Activated naive CD4-positive, alpha-beta T cell treated with anti-CD3 and anti-CD28 coated beads for 36 hours (primary cell): Measurements from ENCODE around the gene CNTN5. TPM values are rescaled to one million over a fixed set of nuclear protein-coding genes. Genes with fewer than 3 reads are reported as not detected.

Experiments
- CTCF ChIA-PET: fragments of 350-600 bp; sonication (Branson Sonifier 250); formaldehyde crosslinking; loops from one replicate; lab custom pipeline; 2021; ENCODE audit warnings: antibody characterized with exemption; lab: Charles Lee
- DNase-seq: peaks from one replicate; pipeline ENCODE4 v3.0.0-alpha.2; 2020
- H3K27ac Mint-ChIP-seq: one replicate; pipeline ENCODE4 v1.8.0; 2021; ENCODE audit warnings: mild to moderate bottlenecking, mixed read lengths
- H3K27me3 Mint-ChIP-seq: one replicate; pipeline ENCODE4 v1.8.0; 2021; ENCODE audit warnings: low read depth, mixed read lengths
- H3K36me3 Mint-ChIP-seq: one replicate; pipeline ENCODE4 v1.8.0; 2021; ENCODE audit warnings: low read depth, mixed read lengths
- H3K4me1 Mint-ChIP-seq: one replicate; pipeline ENCODE4 v1.8.0; 2021; ENCODE audit warnings: low read depth, mixed read lengths
- H3K4me3 Mint-ChIP-seq: one replicate; pipeline ENCODE4 v1.8.0; 2021; ENCODE audit warnings: mild to moderate bottlenecking, moderate library complexity, mixed read lengths
- H3K9me3 Mint-ChIP-seq: one replicate; pipeline ENCODE4 v1.8.0; 2021; ENCODE audit warnings: mixed read lengths
- intact Hi-C: fragments of 100-400 bp; cut with micrococcal nuclease; formaldehyde crosslinking; loops from one replicate; pipeline ENCODE4 v1.15.1; 2023
- total RNA-seq, 2 experiments: library from RNA; stranded (reverse); gene quantifications; one replicate each; pipeline ENCODE4 v1.2.3, GENCODE V29; 2021

Gene CNTN5
- total RNA-seq, 2 experiments from 2014 or later: not detected

DNA sequence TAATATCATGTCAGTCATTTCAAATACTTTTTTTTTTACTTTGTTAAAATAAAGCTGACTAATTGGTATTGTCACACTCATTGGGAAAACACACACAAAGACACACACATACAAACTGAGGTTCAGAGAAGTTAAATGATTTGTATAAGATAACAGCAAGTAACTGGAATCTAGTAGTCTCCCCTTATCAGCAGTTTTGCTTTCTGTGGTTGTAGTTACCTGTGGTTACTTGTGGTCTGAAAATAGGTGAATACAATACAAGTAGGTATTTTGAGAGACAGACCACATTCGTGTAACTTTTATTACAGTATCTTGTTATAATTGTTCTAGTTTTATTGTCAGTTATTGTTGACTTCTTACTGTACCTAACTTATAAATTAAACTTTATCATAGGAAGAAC is 610.9 kb downstream of the CNTN5 start:
- Mint-ChIP-seq H3K4me1 (no peaks in the 10 kb centered on the region), H3K27ac (no peak overlapping the region), H3K36me3 (no peaks in the 10 kb centered on the region), H3K9me3 (no peaks in the 10 kb centered on the region), H3K27me3 (no peaks in the 10 kb centered on the region), H3K4me3 (no peak overlapping the region)
- CTCF ChIA-PET: no interaction called here
- intact Hi-C loops: no loop called here
- DNase-seq: no peak

DNA sequence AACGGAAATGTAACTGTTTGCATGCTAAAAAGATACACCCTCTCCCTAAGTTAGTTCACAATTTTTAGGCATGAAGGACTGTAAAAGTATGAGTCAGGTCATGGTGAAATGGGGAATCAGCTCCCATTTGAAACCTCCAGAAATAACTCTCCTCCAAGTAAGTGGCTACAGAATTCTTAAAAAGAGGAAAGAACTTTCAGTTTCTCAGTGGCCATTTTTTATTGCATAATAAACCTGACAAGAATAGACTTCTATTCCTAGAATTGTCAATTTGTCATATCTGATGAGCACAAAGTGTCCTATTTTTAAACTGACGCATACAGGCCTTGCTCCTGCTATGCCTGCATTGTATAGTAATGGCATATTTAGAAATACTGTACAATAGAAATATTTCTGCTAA is 612.2 kb downstream of the CNTN5 start:
- DNase-seq: no peak
- Mint-ChIP-seq H3K36me3 (no peaks in the 10 kb centered on the region), H3K4me1 (no peaks in the 10 kb centered on the region), H3K9me3 (peaks cover 3% of the 10 kb centered on the region), H3K27ac (no peak overlapping the region), H3K27me3 (no peaks in the 10 kb centered on the region), H3K4me3 (no peak overlapping the region)
- intact Hi-C loops: no loop called here
- CTCF ChIA-PET: no interaction called here

DNA sequence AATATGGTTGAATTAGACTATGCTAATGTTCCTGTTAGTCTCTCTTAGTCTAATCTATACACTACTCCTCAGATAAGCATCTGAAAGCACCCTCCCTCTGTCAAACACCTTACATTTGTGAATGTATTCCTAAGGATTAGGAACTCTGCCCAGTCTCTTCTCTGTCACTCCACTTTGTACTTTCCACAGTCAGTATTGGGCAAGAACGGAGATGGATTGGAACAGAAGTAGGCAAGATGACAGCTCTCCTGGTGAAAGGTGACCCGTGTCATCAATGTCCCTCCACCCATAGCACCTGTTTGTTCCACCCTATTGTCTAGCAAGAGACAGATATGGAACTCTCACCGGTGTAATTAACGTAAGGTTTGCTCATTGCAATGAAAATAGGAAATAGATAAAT is 613.8 kb downstream of the CNTN5 start:
- H3K36me3 Mint-ChIP-seq: no peaks in the 10 kb centered on the region
- peaks cover 3% of the 10 kb centered on the region for H3K9me3 Mint-ChIP-seq
- CTCF ChIA-PET: no interaction called here
- DNase-seq: no peak
- H3K4me1 Mint-ChIP-seq: no peaks in the 10 kb centered on the region
- H3K27me3 Mint-ChIP-seq: no peaks in the 10 kb centered on the region
- H3K27ac Mint-ChIP-seq: no peak overlapping the region
- H3K4me3 Mint-ChIP-seq: no peak overlapping the region
- intact Hi-C loops: no loop called here

GRCh38 chr11:99638073-99638553 is 617.4 kb downstream of the CNTN5 start:
- no peak overlapping the region for H3K4me3 Mint-ChIP-seq
- no peaks in the 10 kb centered on the region for H3K36me3 Mint-ChIP-seq
- no peaks in the 10 kb centered on the region for H3K4me1 Mint-ChIP-seq
- CTCF ChIA-PET: no interaction called here
- no peaks in the 10 kb centered on the region for H3K27me3 Mint-ChIP-seq
- intact Hi-C loops: no loop called here
- no peak overlapping the region for H3K27ac Mint-ChIP-seq
- H3K9me3 Mint-ChIP-seq: peaks cover 6% of the 10 kb centered on the region
- DNase-seq: no peak

DNA sequence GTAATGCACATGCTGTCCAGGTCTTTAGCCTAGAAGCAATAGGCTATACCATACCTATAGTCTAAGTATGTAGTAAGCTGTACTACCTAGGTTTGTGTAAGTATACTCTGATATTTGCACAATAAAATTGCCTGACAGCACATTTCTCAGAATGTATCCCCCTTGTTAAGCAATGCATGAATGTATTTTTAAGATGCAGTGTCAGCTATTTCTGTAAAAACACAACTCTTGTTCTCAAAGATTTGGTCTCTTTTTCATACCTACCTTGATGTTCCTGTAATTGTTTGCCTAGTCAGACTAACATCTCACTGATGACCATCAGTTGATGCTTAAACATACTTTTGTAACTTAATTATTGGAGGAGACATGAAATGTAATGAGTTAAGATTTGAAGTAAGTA is 619.9 kb downstream of the CNTN5 start:
- DNase-seq: no peak
- Mint-ChIP-seq H3K9me3 (peaks cover 7% of the 10 kb centered on the region), H3K27me3 (no peaks in the 10 kb centered on the region), H3K27ac (no peak overlapping the region), H3K4me1 (no peaks in the 10 kb centered on the region), H3K4me3 (no peak overlapping the region), H3K36me3 (no peaks in the 10 kb centered on the region)
- intact Hi-C loops: no loop called here
- CTCF ChIA-PET: no interaction called here

DNA sequence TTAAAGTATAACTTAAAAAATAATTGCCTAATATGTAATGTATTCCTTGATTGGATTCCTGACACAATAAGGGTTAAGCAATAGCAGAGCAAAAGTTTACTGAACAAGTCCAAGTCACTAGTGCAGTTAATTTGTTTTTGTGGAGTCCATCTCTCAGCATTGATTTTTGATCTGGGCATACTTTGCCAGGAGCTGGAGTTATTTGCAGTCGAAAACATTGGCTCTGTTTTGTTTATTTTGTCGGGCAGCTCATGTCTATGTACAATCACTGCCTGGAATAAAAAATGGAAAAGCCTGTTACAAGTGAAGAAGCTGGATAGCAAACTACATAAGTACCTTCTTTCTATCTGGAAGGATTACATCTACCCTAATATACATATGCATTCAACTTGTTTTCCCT is 625.2 kb downstream of the CNTN5 start:
- intact Hi-C loops: no loop called here
- H3K4me3 Mint-ChIP-seq: no peak overlapping the region
- no peaks in the 10 kb centered on the region for H3K4me1 Mint-ChIP-seq
- no peaks in the 10 kb centered on the region for H3K27me3 Mint-ChIP-seq
- DNase-seq: no peak
- no peaks in the 10 kb centered on the region for H3K36me3 Mint-ChIP-seq
- CTCF ChIA-PET: no interaction called here
- H3K9me3 Mint-ChIP-seq: peaks cover 9% of the 10 kb centered on the region
- H3K27ac Mint-ChIP-seq: no peak overlapping the region

DNA sequence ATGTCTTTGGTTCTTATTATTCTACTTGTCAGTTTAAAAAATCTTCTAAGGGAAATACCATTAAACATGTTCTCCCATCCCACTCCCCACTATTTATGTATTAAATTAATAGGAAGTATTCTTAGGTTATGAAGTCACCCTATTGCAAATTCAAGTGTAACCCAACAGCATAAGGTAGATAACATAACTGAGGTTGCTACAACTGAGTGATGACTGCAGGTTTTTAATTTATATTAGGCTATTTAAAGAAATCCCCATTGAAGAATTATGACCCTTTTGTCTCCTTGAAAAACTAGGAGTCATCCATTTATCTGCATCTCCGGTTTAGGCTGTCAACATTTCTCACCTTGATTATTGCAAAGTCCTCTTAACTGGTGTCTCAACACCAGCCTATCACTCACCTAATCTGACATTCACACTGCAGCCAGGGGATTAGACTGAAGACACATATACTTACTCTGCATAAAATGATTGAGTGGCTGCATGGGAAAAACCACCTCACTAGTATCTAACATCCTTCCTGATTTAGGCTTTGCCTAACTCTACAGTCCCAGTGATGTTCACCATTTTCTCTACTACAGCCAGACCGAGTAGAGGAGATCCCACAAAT is 649.4 kb downstream of the CNTN5 start:
- Mint-ChIP-seq H3K4me3 (no peak overlapping the region), H3K9me3 (peaks cover 17% of the 10 kb centered on the region), H3K27ac (no peak overlapping the region), H3K4me1 (no peaks in the 10 kb centered on the region), H3K27me3 (no peaks in the 10 kb centered on the region), H3K36me3 (no peaks in the 10 kb centered on the region)
- DNase-seq: no peak
- CTCF ChIA-PET: no interaction called here
- intact Hi-C loops: no loop called here

DNA sequence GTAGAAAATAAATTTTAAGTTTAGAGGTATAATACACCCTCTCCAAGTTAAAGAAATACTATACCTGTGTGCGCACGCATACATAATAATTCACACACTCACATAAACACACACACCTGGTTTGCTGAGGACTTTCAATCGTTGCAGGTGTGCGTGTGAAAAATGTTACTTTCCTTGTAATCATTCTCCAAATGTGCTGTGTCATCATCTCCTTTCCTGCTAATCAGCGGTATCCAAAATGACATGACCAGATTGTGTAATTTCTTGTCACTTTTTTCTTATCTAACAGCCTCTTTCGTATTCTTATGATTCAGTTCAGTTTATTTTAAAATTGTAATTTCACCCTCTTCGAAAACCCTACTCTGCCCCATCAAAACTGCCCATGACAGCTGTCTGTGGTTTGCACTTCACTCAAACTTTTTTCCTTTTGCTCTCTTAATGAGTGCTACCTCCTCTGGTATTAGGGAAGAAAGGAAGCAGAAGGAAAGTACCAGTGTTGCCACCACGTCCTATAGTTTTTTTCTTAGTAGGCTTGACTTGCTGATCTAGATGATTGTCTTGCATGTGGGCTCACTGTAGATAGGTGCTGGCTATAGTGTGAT is 651.2 kb downstream of the CNTN5 start:
- Mint-ChIP-seq H3K4me3 (no peak overlapping the region), H3K36me3 (no peaks in the 10 kb centered on the region), H3K4me1 (no peaks in the 10 kb centered on the region), H3K27me3 (no peaks in the 10 kb centered on the region), H3K27ac (no peak overlapping the region), H3K9me3 (peaks cover 14% of the 10 kb centered on the region)
- CTCF ChIA-PET: interaction anchor here (0.6 kb wide), 1 partner anchor 44 kb away, joined by 3 read pairs; no protein-coding TSS in a partner anchor
- no peak for DNase-seq
- intact Hi-C loops: no loop called here

- CTCF ChIA-PET: no interaction called here
- Mint-ChIP-seq H3K27ac (no peak overlapping the region), H3K36me3 (no peaks in the 10 kb centered on the region), H3K27me3 (no peaks in the 10 kb centered on the region), H3K9me3 (peaks cover 13% of the 10 kb centered on the region), H3K4me1 (no peaks in the 10 kb centered on the region), H3K4me3 (no peak overlapping the region)
- DNase-seq: no peak
- intact Hi-C loops: no loop called here
Measured at GRCh38 chr11:99676292-99676691, 655.5 kb downstream of the CNTN5 start.

GRCh38 chr11:99682171-99682570 is 661.4 kb downstream of the CNTN5 start:
- no peak overlapping the region for H3K27ac Mint-ChIP-seq
- H3K4me1 Mint-ChIP-seq: no peaks in the 10 kb centered on the region
- intact Hi-C loops: no loop called here
- CTCF ChIA-PET: no interaction called here
- DNase-seq: no peak
- peaks cover 7% of the 10 kb centered on the region for H3K9me3 Mint-ChIP-seq
- H3K36me3 Mint-ChIP-seq: no peaks in the 10 kb centered on the region
- no peaks in the 10 kb centered on the region for H3K27me3 Mint-ChIP-seq
- no peak overlapping the region for H3K4me3 Mint-ChIP-seq

GRCh38 chr11:99682646-99683045 is 661.9 kb downstream of the CNTN5 start:
- H3K4me1 Mint-ChIP-seq: no peaks in the 10 kb centered on the region
- CTCF ChIA-PET: no interaction called here
- no peak overlapping the region for H3K4me3 Mint-ChIP-seq
- H3K36me3 Mint-ChIP-seq: no peaks in the 10 kb centered on the region
- H3K27me3 Mint-ChIP-seq: no peaks in the 10 kb centered on the region
- H3K9me3 Mint-ChIP-seq: peaks cover 7% of the 10 kb centered on the region
- DNase-seq: no peak
- no peak overlapping the region for H3K27ac Mint-ChIP-seq
- intact Hi-C loops: no loop called here

DNA sequence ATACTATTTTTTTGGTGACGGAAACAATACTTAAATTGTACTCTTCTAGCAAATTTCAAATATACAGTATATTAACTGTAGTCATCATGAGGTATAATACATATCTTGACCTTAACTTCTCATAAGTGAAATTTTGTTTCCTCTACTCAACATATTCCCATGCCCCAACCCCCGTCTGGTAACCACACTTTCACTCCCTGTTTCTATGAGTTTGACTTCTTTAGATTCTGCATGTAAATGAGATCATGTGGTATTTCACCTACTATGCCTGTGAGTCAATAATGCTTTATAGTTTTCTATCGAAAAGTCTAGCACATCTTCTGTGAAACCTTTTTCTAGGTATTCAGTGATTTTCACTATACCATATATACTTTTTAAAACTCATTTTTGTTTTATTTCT is 663.2 kb downstream of the CNTN5 start:
- Mint-ChIP-seq H3K4me3 (no peak overlapping the region), H3K9me3 (peaks cover 8% of the 10 kb centered on the region), H3K27me3 (no peaks in the 10 kb centered on the region), H3K27ac (no peak overlapping the region), H3K36me3 (no peaks in the 10 kb centered on the region), H3K4me1 (no peaks in the 10 kb centered on the region)
- DNase-seq: no peak
- intact Hi-C loops: no loop called here
- CTCF ChIA-PET: no interaction called here

- H3K27ac Mint-ChIP-seq: no peak overlapping the region
- H3K27me3 Mint-ChIP-seq: no peaks in the 10 kb centered on the region
- no peak overlapping the region for H3K4me3 Mint-ChIP-seq
- intact Hi-C loops: no loop called here
- CTCF ChIA-PET: no interaction called here
- H3K36me3 Mint-ChIP-seq: no peaks in the 10 kb centered on the region
- no peaks in the 10 kb centered on the region for H3K4me1 Mint-ChIP-seq
- DNase-seq: no peak
- peaks cover 19% of the 10 kb centered on the region for H3K9me3 Mint-ChIP-seq
Measured at GRCh38 chr11:99686838-99687237, 666.1 kb downstream of the CNTN5 start.
